ENCODE measurements around the gene C13orf46. TPM values are rescaled to one million over a fixed set of nuclear protein-coding genes. Genes with fewer than 3 reads are reported as not detected.

Gene C13orf46
- total and polyA plus RNA-seq, 2 donors (not counting 1 experiment from before 2014, with no cell fraction given): 0.50 to 0.56 TPM

GRCh38 chr13:114000151-114001040 is 26.5 kb upstream of the C13orf46 start:
- H3K27me3 ChIP-seq (ENCODE audit: control insufficient read depth, insufficient read depth, low read length): no peaks in the 10 kb centered on the region
- H3K9ac ChIP-seq (ENCODE audit: insufficient read depth, low read length): no peak overlapping the region
- no peak for TF ChIP-seq EZH2 (IDR thresholded peaks at IDR 0.05; ENCODE audit: low read length, missing control alignments)
- TF ChIP-seq, protein P1, sequence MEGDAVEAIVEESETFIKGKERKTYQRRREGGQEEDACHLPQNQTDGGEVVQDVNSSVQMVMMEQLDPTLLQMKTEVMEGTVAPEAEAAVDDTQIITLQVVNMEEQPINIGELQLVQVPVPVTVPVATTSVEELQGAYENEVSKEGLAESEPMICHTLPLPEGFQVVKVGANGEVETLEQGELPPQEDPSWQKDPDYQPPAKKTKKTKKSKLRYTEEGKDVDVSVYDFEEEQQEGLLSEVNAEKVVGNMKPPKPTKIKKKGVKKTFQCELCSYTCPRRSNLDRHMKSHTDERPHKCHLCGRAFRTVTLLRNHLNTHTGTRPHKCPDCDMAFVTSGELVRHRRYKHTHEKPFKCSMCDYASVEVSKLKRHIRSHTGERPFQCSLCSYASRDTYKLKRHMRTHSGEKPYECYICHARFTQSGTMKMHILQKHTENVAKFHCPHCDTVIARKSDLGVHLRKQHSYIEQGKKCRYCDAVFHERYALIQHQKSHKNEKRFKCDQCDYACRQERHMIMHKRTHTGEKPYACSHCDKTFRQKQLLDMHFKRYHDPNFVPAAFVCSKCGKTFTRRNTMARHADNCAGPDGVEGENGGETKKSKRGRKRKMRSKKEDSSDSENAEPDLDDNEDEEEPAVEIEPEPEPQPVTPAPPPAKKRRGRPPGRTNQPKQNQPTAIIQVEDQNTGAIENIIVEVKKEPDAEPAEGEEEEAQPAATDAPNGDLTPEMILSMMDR (conservative IDR thresholded peaks at IDR 0.05 in 1 of 2, IDR thresholded peaks at IDR 0.05 in 1 of 2; ENCODE audit: low read depth in 1 of 2, low read length in 2 of 2): no peak
- H3K36me3 ChIP-seq (ENCODE audit: control insufficient read depth, insufficient read depth, low read length): peaks cover 40% of the 10 kb centered on the region
- no peak overlapping the region for H3K4me3 ChIP-seq (replicated peaks in 1 of 4; ENCODE audit: control extremely low read depth in 1 of 4, insufficient read depth in 1 of 4, low read depth in 3 of 4, low read length in 4 of 4)
- H4K20me1 ChIP-seq (ENCODE audit: control insufficient read depth, extremely low read depth, insufficient read depth, low read length): no peaks in the 10 kb centered on the region
- H3K4me1 ChIP-seq (ENCODE audit: control insufficient read depth, extremely low read depth, insufficient read depth, low read length): peaks cover 13% of the 10 kb centered on the region
- no peak overlapping the region for H3K4me2 ChIP-seq (ENCODE audit: extremely low read depth, insufficient read depth, low read length)
- H2AFZ ChIP-seq (ENCODE audit: low read length): no peak overlapping the region
- H3K9me3 ChIP-seq (ENCODE audit: control insufficient read depth, insufficient read depth, low read depth, low read length): no peaks in the 10 kb centered on the region
- no peaks in the 10 kb centered on the region for H3K79me2 ChIP-seq (ENCODE audit: control insufficient read depth, insufficient read depth, low read length)
- DNase-seq (ENCODE audit: low read depth in 2 of 2): no peak
- no peak overlapping the region for H3K27ac ChIP-seq (ENCODE audit: insufficient read depth, low read length)

DNA sequence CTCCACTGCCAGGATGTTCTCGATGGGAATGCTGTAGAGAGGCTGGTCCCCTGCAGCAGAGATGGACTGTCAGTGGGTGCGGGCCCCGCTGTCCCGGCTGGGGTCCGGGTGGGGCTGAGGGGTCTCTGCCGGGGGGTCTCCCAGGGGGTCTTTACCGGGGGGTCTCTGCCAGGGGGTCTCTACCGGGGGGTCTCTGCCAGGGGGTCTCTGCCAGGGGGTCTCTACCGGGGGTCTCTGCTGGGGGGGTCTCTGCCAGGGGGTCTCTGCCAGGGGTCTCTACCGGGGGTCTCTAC is 25.7 kb upstream of the C13orf46 start:
- TF ChIP-seq, protein P1 (conservative IDR thresholded peaks at IDR 0.05 in 1 of 2, IDR thresholded peaks at IDR 0.05 in 1 of 2; ENCODE audit: low read depth in 1 of 2, low read length in 2 of 2): no peak
- no peak for TF ChIP-seq EZH2 (IDR thresholded peaks at IDR 0.05; ENCODE audit: low read length, missing control alignments)
- Histone ChIP-seq H3K9ac (ENCODE audit: insufficient read depth, low read length) (no peak overlapping the region), H3K4me3 (replicated peaks in 1 of 4; ENCODE audit: control extremely low read depth in 1 of 4, insufficient read depth in 1 of 4, low read depth in 3 of 4, low read length in 4 of 4) (no peak overlapping the region), H3K27me3 (ENCODE audit: control insufficient read depth, insufficient read depth, low read length) (no peaks in the 10 kb centered on the region), H3K79me2 (ENCODE audit: control insufficient read depth, insufficient read depth, low read length) (no peaks in the 10 kb centered on the region), H3K4me1 (ENCODE audit: control insufficient read depth, extremely low read depth, insufficient read depth, low read length) (peaks cover 13% of the 10 kb centered on the region), H3K27ac (ENCODE audit: insufficient read depth, low read length) (peak overlapping the region; percentile 91), H3K9me3 (ENCODE audit: control insufficient read depth, insufficient read depth, low read depth, low read length) (no peaks in the 10 kb centered on the region), H3K36me3 (ENCODE audit: control insufficient read depth, insufficient read depth, low read length) (peaks cover 39% of the 10 kb centered on the region), H2AFZ (ENCODE audit: low read length) (no peak overlapping the region), H3K4me2 (ENCODE audit: extremely low read depth, insufficient read depth, low read length) (no peak overlapping the region), H4K20me1 (ENCODE audit: control insufficient read depth, extremely low read depth, insufficient read depth, low read length) (no peaks in the 10 kb centered on the region)
- no peak for DNase-seq (ENCODE audit: low read depth in 2 of 2)

GRCh38 chr13:113998781-113999617 is 25.1 kb upstream of the C13orf46 start:
- Histone ChIP-seq H4K20me1 (ENCODE audit: control insufficient read depth, extremely low read depth, insufficient read depth, low read length) (no peaks in the 10 kb centered on the region), H3K9ac (ENCODE audit: insufficient read depth, low read length) (peak overlapping the region; percentile 32), H2AFZ (ENCODE audit: low read length) (no peak overlapping the region), H3K36me3 (ENCODE audit: control insufficient read depth, insufficient read depth, low read length) (peaks cover 39% of the 10 kb centered on the region), H3K9me3 (ENCODE audit: control insufficient read depth, insufficient read depth, low read depth, low read length) (no peaks in the 10 kb centered on the region), H3K27ac (ENCODE audit: insufficient read depth, low read length) (peak overlapping the region; percentile 91), H3K27me3 (ENCODE audit: control insufficient read depth, insufficient read depth, low read length) (no peaks in the 10 kb centered on the region), H3K4me3 (replicated peaks in 1 of 4; ENCODE audit: control extremely low read depth in 1 of 4, insufficient read depth in 1 of 4, low read depth in 3 of 4, low read length in 4 of 4) (no peak overlapping the region), H3K4me2 (ENCODE audit: extremely low read depth, insufficient read depth, low read length) (no peak overlapping the region), H3K4me1 (ENCODE audit: control insufficient read depth, extremely low read depth, insufficient read depth, low read length) (peaks cover 13% of the 10 kb centered on the region), H3K79me2 (ENCODE audit: control insufficient read depth, insufficient read depth, low read length) (no peaks in the 10 kb centered on the region)
- no peak for DNase-seq (ENCODE audit: low read depth in 2 of 2)
- no peak for TF ChIP-seq EZH2 (IDR thresholded peaks at IDR 0.05; ENCODE audit: low read length, missing control alignments)
- TF ChIP-seq, protein P1 (conservative IDR thresholded peaks at IDR 0.05 in 1 of 2, IDR thresholded peaks at IDR 0.05 in 1 of 2; ENCODE audit: low read depth in 1 of 2, low read length in 2 of 2): no peak

All from fibroblast of lung (primary cell).